GM12878 (cell line): Measurements from ENCODE around the gene OTUB2. TPM values are rescaled to one million over a fixed set of nuclear protein-coding genes. Genes with fewer than 3 reads are reported as not detected.

ENCODE experiments used
- ATAC-seq: fragments of 200-7000 bp; cut with Tn5 transposase; 3 replicates; pipeline ENCODE4 v1.9.1; 2020; ENCODE audit warnings: mild to moderate bottlenecking, moderate library complexity
- BruUV-seq: library from RNA; stranded (reverse); fragments of 400-500 nt; replicated peaks from 2 replicates; lab custom pipeline; 2021; lab: Mats Ljungman, UMichigan
- CTCF ChIA-PET: fragments of 300-600 bp; sonication (Branson Sonifier 250); formaldehyde crosslinking; extraction: SDS; loops from one replicate; lab custom pipeline; 2021; ENCODE audit warnings: inconsistent platforms; lab: Yijun Ruan, JAX
- POLR2A ChIA-PET: fragments of 350-600 bp; formaldehyde crosslinking; extraction: SDS; loops from one replicate; lab custom pipeline; 2021; ENCODE audit warnings: inconsistent platforms; lab: Charles Lee
- RAD21 ChIA-PET: fragments of 300-600 bp; sonication (Branson Sonifier 250); formaldehyde crosslinking; loops from one replicate; lab custom pipeline; 2023; ENCODE audit warnings: antibody characterized with exemption; ENCODE audit not compliant: unreplicated experiment; lab: Charles Lee
- SMC1A ChIA-PET: fragments of 300-600 bp; sonication (Branson Sonifier 250); formaldehyde crosslinking; loops from one replicate; lab custom pipeline; 2023; ENCODE audit not compliant: unreplicated experiment, uncharacterized antibody; lab: Charles Lee
- DNase-seq: peaks from one replicate; pipeline ENCODE4 v3.0.0-alpha.2; 2011; ENCODE audit warnings: low read depth, low spot score
- FAIRE-seq: peaks from 3 replicates; lab custom pipeline; 2011; peaks lifted over from hg19 to GRCh38; lab: Jason Lieb, UNC
- H2AFZ ChIP-seq: 2 replicates; pipeline ENCODE4 v1.6.0; 2011; ENCODE audit warnings: low read depth, low read length, control low read depth; ENCODE audit not compliant: control insufficient read depth
- H3K27ac ChIP-seq: 2 replicates; pipeline ENCODE4 v1.5.1; 2011; ENCODE audit warnings: control low read depth; ENCODE audit not compliant: control insufficient read depth, insufficient read depth
- H3K27me3 ChIP-seq, 2 experiments: replicated peaks in 1 of 2; 2 replicates each; pipeline versions ENCODE4 v1.6.0 to v1.6.1; 2011; ENCODE audit warnings: low read length in 1 of 2; ENCODE audit not compliant: control insufficient read depth in 2 of 2, insufficient read depth in 2 of 2
- H3K36me3 ChIP-seq, 2 experiments: 2 replicates each; pipeline ENCODE4 v1.5.1; 2011; ENCODE audit warnings: low read length in 1 of 2; ENCODE audit not compliant: control insufficient read depth in 2 of 2, insufficient read depth in 2 of 2
- H3K4me1 ChIP-seq: 2 replicates; pipeline ENCODE4 v1.6.1; 2011; ENCODE audit warnings: mild to moderate bottlenecking, low read length, moderate library complexity, mixed read lengths; ENCODE audit not compliant: control insufficient read depth, insufficient read depth
- H3K4me2 ChIP-seq: 2 replicates; pipeline ENCODE4 v1.6.0; 2011; ENCODE audit warnings: control low read depth; ENCODE audit not compliant: control insufficient read depth, insufficient read depth
- H3K4me3 ChIP-seq: fragments of 200-600 bp; sonication (generic); 2 replicates; pipeline ENCODE4 v1.5.1; 2016
- H3K79me2 ChIP-seq: 2 replicates; pipeline ENCODE4 v1.6.0; 2011; ENCODE audit warnings: low read length; ENCODE audit not compliant: control insufficient read depth, insufficient read depth
- H3K9ac ChIP-seq: 2 replicates; pipeline ENCODE4 v1.8.0; 2011; ENCODE audit warnings: low read length, control low read depth, mixed read lengths; ENCODE audit not compliant: control insufficient read depth, insufficient read depth
- H3K9me3 ChIP-seq: replicated peaks from 3 replicates; pipeline ENCODE4 v1.5.1; 2011; ENCODE audit warnings: mild to moderate bottlenecking, low read length; ENCODE audit not compliant: control insufficient read depth, insufficient read depth
- H4K20me1 ChIP-seq: 2 replicates; pipeline ENCODE4 v1.6.0; 2011; ENCODE audit not compliant: control insufficient read depth, insufficient read depth
- E4F1 ChIP-seq: fragments of 450-650 bp; IDR thresholded peaks from 2 replicates; pipeline ENCODE4 v1.6.1; 2018; ENCODE audit warnings: borderline replicate concordance, mild to moderate bottlenecking; ENCODE audit not compliant: partially characterized antibody
- HDAC2 ChIP-seq: fragments of 200-600 bp; sonication (generic); IDR thresholded peaks from 2 replicates; pipeline ENCODE4 v1.6.1; 2017
- HDAC6 ChIP-seq: fragments of 200-600 bp; sonication (generic); IDR thresholded peaks from one replicate; pipeline ENCODE4 v1.8.0; 2017; ENCODE audit warnings: antibody characterized with exemption; ENCODE audit not compliant: unreplicated experiment
- MYB ChIP-seq: fragments of 150-350 bp; IDR thresholded peaks from 2 replicates; pipeline ENCODE4 v1.6.1; 2014; ENCODE audit warnings: mild to moderate bottlenecking, low read depth, low read length, borderline replicate concordance
- PBX3 ChIP-seq: IDR thresholded peaks from 2 replicates; pipeline ENCODE4 v1.6.1; 2011; ENCODE audit warnings: mild to moderate bottlenecking, low read depth, low read length, moderate library complexity; ENCODE audit not compliant: insufficient replicate concordance
- POLR2A ChIP-seq: IDR thresholded peaks from 2 replicates; pipeline ENCODE4 v1.6.1; 2011; ENCODE audit warnings: low read depth, mild to moderate bottlenecking, low read length
- SRF ChIP-seq, 2 experiments: IDR thresholded peaks; 2 replicates each; pipeline ENCODE4 v1.6.1; 2011; ENCODE audit warnings: low read depth in 2 of 2, low read length in 2 of 2, mild to moderate bottlenecking in 1 of 2, moderate library complexity in 1 of 2
- TCF12 ChIP-seq: IDR thresholded peaks from 2 replicates; pipeline ENCODE4 v1.6.1; 2011; ENCODE audit warnings: low read depth, mild to moderate bottlenecking, low read length
- TCF7 ChIP-seq: IDR thresholded peaks from 2 replicates; pipeline ENCODE4 v1.6.1; 2014; ENCODE audit warnings: antibody characterized with exemption, borderline replicate concordance
- ZNF622 ChIP-seq: fragments of 450-650 bp; IDR thresholded peaks from 2 replicates; pipeline ENCODE4 v1.6.1; 2017; ENCODE audit warnings: mild to moderate bottlenecking, inconsistent platforms
- ZZZ3 ChIP-seq: IDR thresholded peaks from 2 replicates; pipeline ENCODE4 v1.6.1; 2011; ENCODE audit warnings: low read depth; ENCODE audit not compliant: control insufficient read depth, insufficient read length
- WGBS: methylation state at CpG from one replicate; pipeline ENCODE4 v1.1.6; 2016; ENCODE audit warnings: low lambda C conversion rate; ENCODE audit not compliant: insufficient replicate concordance, insufficient coverage; ENCODE audit errors: missing lambda C conversion rate; 5-methylcytosine and 5-hydroxymethylcytosine counted together
- in situ Hi-C: fragments of 300-500 bp; cut with MboI; formaldehyde crosslinking; loops from 9 replicates; pipeline ENCODE4 v1.14.3; 2018; ENCODE audit warnings: mixed read lengths
- intact Hi-C: fragments of 100-400 bp; cut with micrococcal nuclease; formaldehyde crosslinking; loops from one replicate; pipeline ENCODE4 v1.14.2; 2022; ENCODE audit not compliant: unreplicated experiment
- polyA plus RNA-seq, 11 experiments: library from polyadenylated mRNA; depleted of rRNA in 4 of 11; unstranded in 6 of 11; stranded (reverse) in 5 of 11; fragments of >200 nt; fragmentation: Nextera tagmentation in 4 of 11; fragmentation: Illumina TruSeq in 1 of 11; extraction: Ambion mirVana in 4 of 11; extraction: Trizol in 1 of 11; gene quantifications; 1 replicate in 1 of 11; 2 replicates in 10 of 11; pipeline versions ENCODE4 v1.2.1 to v1.2.3, GENCODE V29; 2011 to 2016; ENCODE audit warnings: inconsistent platforms in 2 of 11, missing spikeins in 2 of 11, low read depth in 1 of 11
- total RNA-seq, 4 experiments: library from RNA; depleted of rRNA in 3 of 4; stranded (reverse); fragments of >200 nt in 3 of 4; fragmentation: Illumina TruSeq in 1 of 4; extraction: Trizol in 1 of 4; gene quantifications; 2 replicates each; pipeline versions ENCODE4 v1.2.1 to v1.2.3, GENCODE V29; 2013 to 2021

Gene OTUB2
- total and polyA plus RNA-seq, 10 of the 15 experiments (the other 5 are each of a cell fraction or from before 2014, with no cell fraction given), result 0.05 to 0.82 (median 0.43) TPM

- in situ Hi-C loops (no loop called here), intact Hi-C loops (no loop called here)
- peaks cover 8% of the 10 kb centered on the region for H3K4me1 ChIP-seq
- no peak overlapping the region for H3K4me2 ChIP-seq
- no peaks in the 10 kb centered on the region for H3K9me3 ChIP-seq
- ChIA-PET RAD21 (no interaction called here), POLR2A (no interaction called here), SMC1A (interaction anchor here (1.7 to 2.1 kb wide), 3 partner anchors 15 to 112 kb away, joined by 5 read pairs; no protein-coding TSS in a partner anchor), CTCF (interaction anchor here (1.0 to 4.9 kb wide), 6 partner anchors 16 to 128 kb away, joined by 3 to 35 read pairs (median 6); no protein-coding TSS in a partner anchor)
- no peak overlapping the region for H3K4me3 ChIP-seq
- WGBS, result 100% methylated on average over 1 of the region's 1 CpG
- H4K20me1 ChIP-seq, result no peaks in the 10 kb centered on the region
- H3K27ac ChIP-seq, result no peak overlapping the region
- no peaks in the 10 kb centered on the region for H3K79me2 ChIP-seq
- no peaks in the 10 kb centered on the region for H3K27me3 ChIP-seq
- DNase-seq (no peak), FAIRE-seq (no peak), ATAC-seq (no peak)
- no peak for TF ChIP-seq ZNF622
- BruUV-seq, result no TSS peak
- H3K9ac ChIP-seq, result no peak overlapping the region
- H3K36me3 ChIP-seq, result peaks cover 46 to 50% of the 10 kb centered on the region in 2 experiments
- no peak overlapping the region for H2AFZ ChIP-seq
Measured at GRCh38 chr14:94052199-94052598, 26.1 kb downstream of the OTUB2 start.

- RAD21 ChIA-PET, result interaction anchor here (0.5 to 1.4 kb wide), 2 partner anchors 29 to 33 kb away, joined by 3 to 4 read pairs; partner anchors contain the start of genes DDX24 and IFI27L1
- CTCF ChIA-PET, result interaction anchor here (1.3 to 7.1 kb wide), 6 partner anchors 16 to 128 kb away, joined by 6 to 35 read pairs (median 8); no protein-coding TSS in a partner anchor
- no peak overlapping the region for H3K9ac ChIP-seq
- no peak overlapping the region for H2AFZ ChIP-seq
- FAIRE-seq (no peak), ATAC-seq (no peak), DNase-seq (no peak)
- 85% methylated on average over 4 of the region's 4 CpGs for WGBS
- peaks cover 2% of the 10 kb centered on the region; the same call in 1 of the 2 replicates for H4K20me1 ChIP-seq
- no peaks in the 10 kb centered on the region for H3K27me3 ChIP-seq
- no peaks in the 10 kb centered on the region for H3K79me2 ChIP-seq
- POLR2A ChIA-PET, result interaction anchor here (0.6 kb wide), 1 partner anchor 1307 kb away, joined by 6 read pairs; no protein-coding TSS in a partner anchor
- BruUV-seq, result no TSS peak
- in situ Hi-C loops, result no loop called here
- peaks cover 50% of the 10 kb centered on the region in 2 experiments for H3K36me3 ChIP-seq
- peaks cover 13% of the 10 kb centered on the region for H3K4me1 ChIP-seq
- H3K9me3 ChIP-seq, result no peaks in the 10 kb centered on the region
- H3K4me3 ChIP-seq, result no peak overlapping the region
- no peak overlapping the region for H3K4me2 ChIP-seq
- intact Hi-C loops, result no loop called here
- SMC1A ChIA-PET, result interaction anchor here (1.5 to 2.1 kb wide), 5 partner anchors 15 to 113 kb away, joined by 3 to 5 read pairs (median 5); no protein-coding TSS in a partner anchor
- no peak overlapping the region for H3K27ac ChIP-seq
- TF ChIP-seq TCF12, result no peak
- no peak for TF ChIP-seq SRF (IDR thresholded peaks at IDR 0.05; ENCODE audit: low read depth in 2 of 2, low read length in 2 of 2)
- no peak for TF ChIP-seq POLR2A
- no peak for TF ChIP-seq TCF7
- TF ChIP-seq PBX3, result no peak
- no peak for TF ChIP-seq E4F1
- TF ChIP-seq HDAC2, result no peak
- TF ChIP-seq HDAC6, result no peak
- no peak for TF ChIP-seq ZZZ3
- TF ChIP-seq MYB, result no peak
Measured at GRCh38 chr14:94052662-94053061, 26.5 kb downstream of the OTUB2 start.
